ENCODE measurements around the gene MSL3.

The MSL3 gene

GRCh38 chrX:11757719-11758399 lies at the start of gene MSL3:
Gene MSL3, plus strand, starts transcription at chrX:11758237. Its CDS starts 27 bp downstream, at chrX:11758264.
- peak; percentile 63 for DNase-seq (ENCODE audit: low read depth)
- peak within 1 kb of the TSS; percentile 71 for H3K4me3 ChIP-seq (ENCODE audit: low read length)
- TF ChIP-seq CTCF (IDR thresholded peaks at IDR 0.05; ENCODE audit: insufficient read depth, low read depth, low read length, missing control alignments) = no peak

- no peak for TF ChIP-seq CTCF (IDR thresholded peaks at IDR 0.05; ENCODE audit: insufficient read depth, low read depth, low read length, missing control alignments)
- no peak for DNase-seq (ENCODE audit: low read depth)
- H3K4me3 ChIP-seq (ENCODE audit: low read length) = no peak overlapping the region
These were observed 35.7 kb upstream of the MSL3 start for GRCh38 chrX:11722304-11722703.

- peak; percentile 69 for TF ChIP-seq CTCF (IDR thresholded peaks at IDR 0.05; ENCODE audit: insufficient read depth, low read depth, low read length, missing control alignments)
- peak; percentile 37 for DNase-seq (ENCODE audit: low read depth)
- H3K4me3 ChIP-seq (ENCODE audit: low read length) = no peak overlapping the region
These were observed 33.7 kb upstream of the MSL3 start for GRCh38 chrX:11724122-11725017.

GRCh38 chrX:11725631-11726442 lies 32.2 kb upstream of the MSL3 start:
- no peak for DNase-seq (ENCODE audit: low read depth)
- no peak for TF ChIP-seq CTCF (IDR thresholded peaks at IDR 0.05; ENCODE audit: insufficient read depth, low read depth, low read length, missing control alignments)
- no peak overlapping the region for H3K4me3 ChIP-seq (ENCODE audit: low read length)

GRCh38 chrX:11728556-11728955 lies 29.5 kb upstream of the MSL3 start:
- no peak for DNase-seq (ENCODE audit: low read depth)
- TF ChIP-seq CTCF (IDR thresholded peaks at IDR 0.05; ENCODE audit: insufficient read depth, low read depth, low read length, missing control alignments) = no peak
- no peak overlapping the region for H3K4me3 ChIP-seq (ENCODE audit: low read length)

- no peak for DNase-seq (ENCODE audit: low read depth)
- H3K4me3 ChIP-seq (ENCODE audit: low read length) = no peak overlapping the region
- TF ChIP-seq CTCF (IDR thresholded peaks at IDR 0.05; ENCODE audit: insufficient read depth, low read depth, low read length, missing control alignments) = no peak
These were observed 24.4 kb upstream of the MSL3 start for GRCh38 chrX:11733614-11734013.
